Smooth muscle cell (in vitro differentiated cells): ENCODE data around the gene GPC3. TPM values are rescaled to one million over a fixed set of nuclear protein-coding genes. Genes with fewer than 3 reads are reported as not detected.

Source experiments
- DNase-seq: peaks from one replicate; lab custom pipeline; 2025; ENCODE audit not compliant: unreplicated experiment; lab: John Stamatoyannopoulos, UW
- H2AFZ ChIP-seq: fragments of 200-600 bp; sonication (generic); 2 replicates; pipeline ENCODE4 v1.6.0; 2016; ENCODE audit warnings: antibody characterized with exemption, low read depth, mild to moderate bottlenecking
- H3F3A ChIP-seq: fragments of 200-600 bp; sonication (generic); 2 replicates; pipeline ENCODE4 v1.6.0; 2017; ENCODE audit warnings: antibody characterized with exemption, low read depth
- H3K27ac ChIP-seq: fragments of 200-600 bp; sonication (generic); 2 replicates; pipeline ENCODE4 v1.5.1; 2016; ENCODE audit warnings: low read depth, mild to moderate bottlenecking
- H3K27me3 ChIP-seq: fragments of 200-600 bp; sonication (generic); 2 replicates; pipeline ENCODE4 v1.6.1; 2016; ENCODE audit warnings: low read depth, mild to moderate bottlenecking
- H3K36me3 ChIP-seq: fragments of 200-600 bp; sonication (generic); 2 replicates; pipeline ENCODE4 v1.5.1; 2016; ENCODE audit warnings: low read depth
- H3K4me1 ChIP-seq: fragments of 200-600 bp; sonication (generic); 2 replicates; pipeline ENCODE4 v1.5.1; 2016; ENCODE audit warnings: low read depth
- H3K4me2 ChIP-seq: fragments of 200-600 bp; sonication (generic); 2 replicates; pipeline ENCODE4 v1.6.0; 2016; ENCODE audit warnings: mild to moderate bottlenecking
- H3K4me3 ChIP-seq: fragments of 200-600 bp; sonication (generic); 2 replicates; pipeline ENCODE4 v1.5.1; 2016; ENCODE audit warnings: mild to moderate bottlenecking
- H3K79me2 ChIP-seq: fragments of 200-600 bp; sonication (generic); 2 replicates; pipeline ENCODE4 v1.6.0; 2016; ENCODE audit warnings: low read depth, mild to moderate bottlenecking
- H3K9ac ChIP-seq: fragments of 200-600 bp; sonication (generic); 2 replicates; pipeline ENCODE4 v1.6.0; 2016; ENCODE audit warnings: low read depth
- H3K9me3 ChIP-seq: fragments of 200-600 bp; sonication (generic); replicated peaks from 2 replicates; pipeline ENCODE4 v1.5.1; 2016; ENCODE audit warnings: low read depth
- H4K20me1 ChIP-seq: fragments of 200-600 bp; sonication (generic); 2 replicates; pipeline ENCODE4 v1.6.0; 2016; ENCODE audit warnings: low read depth
- WGBS: methylation state at CpG from one replicate; pipeline ENCODE4 v1.1.7; 2016; ENCODE audit warnings: low lambda C conversion rate; 5-methylcytosine and 5-hydroxymethylcytosine counted together
- polyA plus RNA-seq: library from polyadenylated mRNA; unstranded; fragments of >200 nt; fragmentation: Nextera tagmentation; extraction: Ambion mirVana; gene quantifications from 2 replicates; pipeline ENCODE4 v1.2.1, GENCODE V29; 2016
- total RNA-seq: library from RNA; depleted of rRNA; stranded (reverse); fragments of >200 nt; gene quantifications from 2 replicates; pipeline ENCODE4 v1.2.3, GENCODE V29; 2014
- TF ChIP-seq, protein P1 (sequence below): fragments of 200-600 bp; sonication (generic); IDR thresholded peaks from 2 replicates; pipeline ENCODE4 v1.5.1; 2017; ENCODE audit warnings: borderline replicate concordance, mild to moderate bottlenecking, antibody characterized with exemption; ENCODE audit not compliant: insufficient read depth, poor library complexity, severe bottlenecking

The GPC3 gene
- total and polyA plus RNA-seq, 2 experiments from 2014 or later, result 120 to 191 TPM

DNA sequence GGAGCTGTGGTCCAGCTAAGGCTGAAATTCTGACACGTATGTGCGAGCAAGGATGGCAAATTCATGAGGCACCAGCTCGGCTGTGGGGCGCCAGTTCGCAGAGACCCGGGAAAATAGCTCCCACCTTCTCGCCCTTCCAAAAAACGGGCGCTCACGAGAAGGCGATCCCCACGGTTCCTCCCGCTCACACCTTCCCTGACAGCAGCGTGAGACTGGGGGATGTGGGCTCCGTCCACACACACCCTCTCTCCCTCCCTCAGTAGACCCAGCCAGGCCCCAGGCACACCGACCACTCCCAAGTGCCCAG is 584 bp downstream of the GPC3 start:
- Histone ChIP-seq H3K27ac (no peak overlapping the region), H2AFZ (no peak overlapping the region), H3F3A (no peaks in the 10 kb centered on the region), H3K9me3 (no peaks in the 10 kb centered on the region), H3K9ac (no peak overlapping the region), H3K36me3 (no peaks in the 10 kb centered on the region), H3K4me1 (peaks cover 11% of the 10 kb centered on the region), H3K27me3 (no peaks in the 10 kb centered on the region), H3K79me2 (no peaks in the 10 kb centered on the region), H3K4me2 (peak overlapping the region; percentile 89), H3K4me3 (peak overlapping the region; percentile 52), H4K20me1 (no peaks in the 10 kb centered on the region)
- TF ChIP-seq, protein P1, sequence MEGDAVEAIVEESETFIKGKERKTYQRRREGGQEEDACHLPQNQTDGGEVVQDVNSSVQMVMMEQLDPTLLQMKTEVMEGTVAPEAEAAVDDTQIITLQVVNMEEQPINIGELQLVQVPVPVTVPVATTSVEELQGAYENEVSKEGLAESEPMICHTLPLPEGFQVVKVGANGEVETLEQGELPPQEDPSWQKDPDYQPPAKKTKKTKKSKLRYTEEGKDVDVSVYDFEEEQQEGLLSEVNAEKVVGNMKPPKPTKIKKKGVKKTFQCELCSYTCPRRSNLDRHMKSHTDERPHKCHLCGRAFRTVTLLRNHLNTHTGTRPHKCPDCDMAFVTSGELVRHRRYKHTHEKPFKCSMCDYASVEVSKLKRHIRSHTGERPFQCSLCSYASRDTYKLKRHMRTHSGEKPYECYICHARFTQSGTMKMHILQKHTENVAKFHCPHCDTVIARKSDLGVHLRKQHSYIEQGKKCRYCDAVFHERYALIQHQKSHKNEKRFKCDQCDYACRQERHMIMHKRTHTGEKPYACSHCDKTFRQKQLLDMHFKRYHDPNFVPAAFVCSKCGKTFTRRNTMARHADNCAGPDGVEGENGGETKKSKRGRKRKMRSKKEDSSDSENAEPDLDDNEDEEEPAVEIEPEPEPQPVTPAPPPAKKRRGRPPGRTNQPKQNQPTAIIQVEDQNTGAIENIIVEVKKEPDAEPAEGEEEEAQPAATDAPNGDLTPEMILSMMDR, result no peak
- 49% methylated on average over 16 of the region's 16 CpGs for WGBS
- no peak for DNase-seq

DNA sequence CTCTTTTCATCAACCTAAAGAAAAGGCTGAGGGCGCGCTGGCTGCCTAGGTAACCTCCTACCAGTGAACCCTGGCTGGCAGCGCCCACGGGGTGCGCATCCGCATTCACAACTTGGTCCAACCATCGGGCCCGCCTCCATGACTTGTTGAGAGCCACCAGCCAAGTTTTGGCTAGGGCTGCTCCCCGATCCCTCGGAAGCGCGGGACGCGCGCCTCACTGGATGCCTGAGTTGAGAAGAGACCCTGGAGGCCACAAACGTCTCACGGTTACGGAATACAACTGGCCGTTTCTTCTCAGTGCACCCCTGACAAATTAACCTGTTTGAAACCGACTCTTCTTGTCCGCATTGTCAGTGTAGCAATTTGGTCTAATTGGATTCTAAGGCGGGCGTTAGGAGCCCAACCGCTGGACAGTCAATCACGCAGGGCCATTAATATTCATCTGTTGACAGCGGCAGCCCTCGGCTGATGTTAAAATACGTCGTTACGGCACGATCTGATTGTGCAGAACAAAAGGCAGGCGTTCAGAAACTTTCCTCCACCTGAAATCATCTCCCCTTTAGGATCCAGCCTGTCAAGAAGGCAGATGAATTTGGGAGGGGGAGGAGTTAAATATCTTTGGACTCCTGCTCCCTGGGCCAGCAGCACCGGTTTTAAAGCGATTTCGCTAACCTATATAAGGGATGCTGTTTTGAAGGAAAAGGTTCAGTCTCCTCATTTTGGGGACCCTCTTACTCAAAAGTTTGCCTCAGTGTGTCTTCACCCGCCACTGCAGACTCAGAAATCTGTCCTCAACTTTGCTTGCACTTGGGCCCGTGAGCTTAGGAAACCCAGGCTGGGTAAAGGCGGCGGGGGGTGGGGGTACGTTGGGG is 1.2 kb downstream of the GPC3 start:
- WGBS, result 40% methylated on average over 40 of the region's 40 CpGs
- Histone ChIP-seq H3K27ac (no peak overlapping the region), H2AFZ (peak overlapping the region; percentile 45)

DNA sequence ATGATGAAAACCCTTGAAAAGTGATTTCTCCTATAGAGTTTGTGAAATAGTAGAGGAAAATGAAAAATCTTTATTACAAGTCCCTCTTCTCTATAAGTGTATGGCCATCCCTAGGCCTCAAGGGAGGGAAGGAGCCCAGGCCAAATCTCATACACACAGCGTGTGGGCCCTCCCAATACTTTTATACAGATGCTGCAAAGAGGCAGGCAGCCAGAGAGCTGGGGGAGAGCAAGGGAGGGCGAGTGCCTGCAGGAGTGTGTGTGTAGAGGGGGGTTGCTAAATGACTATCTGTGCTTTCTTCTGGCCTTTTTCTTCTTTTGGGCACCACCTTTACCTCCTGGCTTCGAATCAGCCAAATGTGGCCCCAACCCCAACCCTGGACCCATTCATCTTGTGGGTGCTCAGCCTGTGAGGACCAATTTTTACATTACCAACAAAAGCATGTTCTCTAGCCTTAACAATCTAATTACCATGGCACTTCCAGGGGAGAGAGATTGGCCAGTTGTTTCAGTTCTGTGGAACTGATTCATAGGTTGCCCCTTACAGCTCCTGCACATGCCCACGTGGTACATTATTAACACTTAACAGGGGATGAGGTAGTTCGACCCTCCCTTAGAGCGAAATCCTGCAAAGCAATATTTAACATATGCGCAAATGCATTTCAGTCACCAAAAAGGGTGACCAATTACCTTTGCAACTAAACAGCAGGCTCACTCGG is 2.0 kb downstream of the GPC3 start:
- Histone ChIP-seq H4K20me1 (no peaks in the 10 kb centered on the region), H3K27me3 (no peaks in the 10 kb centered on the region), H3K4me2 (peak overlapping the region; percentile 89), H3K4me1 (peaks cover 20% of the 10 kb centered on the region), H2AFZ (no peak overlapping the region), H3K79me2 (peaks cover 4% of the 10 kb centered on the region), H3K36me3 (no peaks in the 10 kb centered on the region), H3K27ac (no peak overlapping the region), H3F3A (no peaks in the 10 kb centered on the region), H3K9ac (no peak overlapping the region), H3K9me3 (no peaks in the 10 kb centered on the region), H3K4me3 (peak overlapping the region; percentile 52)
- DNase-seq, result no peak
- 51% methylated on average over 8 of the region's 8 CpGs for WGBS
- TF ChIP-seq, protein P1, result no peak

More for the DNA sequence above, 1.2 kb downstream of the GPC3 start:
- DNase-seq, result no peak
- Histone ChIP-seq H3K36me3 (no peaks in the 10 kb centered on the region), H3K4me3 (peak overlapping the region; percentile 52), H4K20me1 (no peaks in the 10 kb centered on the region), H3F3A (no peaks in the 10 kb centered on the region), H3K9ac (no peak overlapping the region), H3K79me2 (peaks cover under 1% of the 10 kb centered on the region), H3K9me3 (no peaks in the 10 kb centered on the region), H3K27me3 (no peaks in the 10 kb centered on the region), H3K4me1 (peaks cover 14% of the 10 kb centered on the region), H3K4me2 (peak overlapping the region; percentile 89)
- TF ChIP-seq, protein P1, result no peak
